WTC11 (cell line): ENCODE measurements around the gene SH3RF2.

ENCODE experiments used
- NR3C1 ChIP-seq: sonication (generic); formaldehyde crosslinking; conservative IDR thresholded peaks from 2 replicates; pipeline ENCODE4 v1.8.1; 2023; ENCODE audit warnings: low read depth, mild to moderate bottlenecking, missing genetic modification reagents
- TF ChIP-seq, protein P1 (sequence below): fragments of 200-600 bp; IDR thresholded peaks from 2 replicates; pipeline ENCODE4 v1.8.0; 2022; ENCODE audit warnings: antibody characterized with exemption

- TF ChIP-seq NR3C1 (CRISPR knock-in tag) = no peak
- TF ChIP-seq, protein P1, sequence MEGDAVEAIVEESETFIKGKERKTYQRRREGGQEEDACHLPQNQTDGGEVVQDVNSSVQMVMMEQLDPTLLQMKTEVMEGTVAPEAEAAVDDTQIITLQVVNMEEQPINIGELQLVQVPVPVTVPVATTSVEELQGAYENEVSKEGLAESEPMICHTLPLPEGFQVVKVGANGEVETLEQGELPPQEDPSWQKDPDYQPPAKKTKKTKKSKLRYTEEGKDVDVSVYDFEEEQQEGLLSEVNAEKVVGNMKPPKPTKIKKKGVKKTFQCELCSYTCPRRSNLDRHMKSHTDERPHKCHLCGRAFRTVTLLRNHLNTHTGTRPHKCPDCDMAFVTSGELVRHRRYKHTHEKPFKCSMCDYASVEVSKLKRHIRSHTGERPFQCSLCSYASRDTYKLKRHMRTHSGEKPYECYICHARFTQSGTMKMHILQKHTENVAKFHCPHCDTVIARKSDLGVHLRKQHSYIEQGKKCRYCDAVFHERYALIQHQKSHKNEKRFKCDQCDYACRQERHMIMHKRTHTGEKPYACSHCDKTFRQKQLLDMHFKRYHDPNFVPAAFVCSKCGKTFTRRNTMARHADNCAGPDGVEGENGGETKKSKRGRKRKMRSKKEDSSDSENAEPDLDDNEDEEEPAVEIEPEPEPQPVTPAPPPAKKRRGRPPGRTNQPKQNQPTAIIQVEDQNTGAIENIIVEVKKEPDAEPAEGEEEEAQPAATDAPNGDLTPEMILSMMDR = no peak
These were observed 151.7 kb downstream of the SH3RF2 start for GRCh38 chr5:146088098-146088497.
